ENCODE data around the gene TMEM17.
A peak's percentile ranks its signal among the peaks of the same experiment; 100 is the strongest.

Gene TMEM17

GRCh38 chr2:62456721-62457539, 49.1 kb downstream of the TMEM17 start:
- no peak for TF ChIP-seq OSR1 (CRISPR knock-in tag; IDR thresholded peaks at IDR 0.05)
- no peak for TF ChIP-seq ZFP3 (CRISPR knock-in tag; IDR thresholded peaks at IDR 0.05)
- TF ChIP-seq ISL1 (CRISPR knock-in tag; IDR thresholded peaks at IDR 0.05): peak; percentile 24; the same call in 1 of the 2 replicates
- TF ChIP-seq ZNF8 (CRISPR knock-in tag; IDR thresholded peaks at IDR 0.05): no peak
- ATAC-seq: peak; percentile 95

- ATAC-seq: no peak
Observed at GRCh38 chr2:62455957-62456692, 49.9 kb downstream of the TMEM17 start.

GRCh38 chr2:62453955-62454354, 52.0 kb downstream of the TMEM17 start:
- TF ChIP-seq PPARA (CRISPR knock-in tag; IDR thresholded peaks at IDR 0.05; ENCODE audit: borderline replicate concordance) (no peak), CREB5 (CRISPR knock-in tag; IDR thresholded peaks at IDR 0.05; ENCODE audit: low read depth) (no peak), RARB (CRISPR knock-in tag; IDR thresholded peaks at IDR 0.05) (no peak), ESRRG (CRISPR knock-in tag; IDR thresholded peaks at IDR 0.05) (no peak), ZC3H10 (CRISPR knock-in tag; IDR thresholded peaks at IDR 0.05) (no peak), OSR1 (CRISPR knock-in tag; IDR thresholded peaks at IDR 0.05) (no peak), TSHZ2 (CRISPR knock-in tag; IDR thresholded peaks at IDR 0.05) (no peak), ARNTL (CRISPR knock-in tag; IDR thresholded peaks at IDR 0.05; ENCODE audit: borderline replicate concordance, low read depth) (no peak), BACH2 (CRISPR knock-in tag; IDR thresholded peaks at IDR 0.05; ENCODE audit: borderline replicate concordance) (no peak), ZNF70 (CRISPR knock-in tag; IDR thresholded peaks at IDR 0.05) (no peak), POU6F1 (CRISPR knock-in tag; IDR thresholded peaks at IDR 0.05; ENCODE audit: borderline replicate concordance, low read depth) (no peak), GLIS3 (CRISPR knock-in tag; IDR thresholded peaks at IDR 0.05) (no peak), ZFP3 (CRISPR knock-in tag; IDR thresholded peaks at IDR 0.05) (no peak)
- no peak for ATAC-seq

More at GRCh38 chr2:62455957-62456692, 49.9 kb downstream of the TMEM17 start:
- TF ChIP-seq POU6F1 (CRISPR knock-in tag; IDR thresholded peaks at IDR 0.05; ENCODE audit: borderline replicate concordance, low read depth): no peak
- no peak for TF ChIP-seq BACH2 (CRISPR knock-in tag; IDR thresholded peaks at IDR 0.05; ENCODE audit: borderline replicate concordance)
- no peak for TF ChIP-seq ZFP3 (CRISPR knock-in tag; IDR thresholded peaks at IDR 0.05)
- no peak for TF ChIP-seq RARB (CRISPR knock-in tag; IDR thresholded peaks at IDR 0.05)
- TF ChIP-seq PPARA (CRISPR knock-in tag; IDR thresholded peaks at IDR 0.05; ENCODE audit: borderline replicate concordance): no peak
- no peak for TF ChIP-seq ZFP30 (CRISPR knock-in tag; IDR thresholded peaks at IDR 0.05)
- no peak for TF ChIP-seq ZNF70 (CRISPR knock-in tag; IDR thresholded peaks at IDR 0.05)
- no peak for TF ChIP-seq CREB5 (CRISPR knock-in tag; IDR thresholded peaks at IDR 0.05; ENCODE audit: low read depth)
- TF ChIP-seq OSR1 (CRISPR knock-in tag; IDR thresholded peaks at IDR 0.05): no peak
